Fibroblast of villous mesenchyme (primary cell): ENCODE data around the gene DNAJB12. TPM values are rescaled to one million over a fixed set of nuclear protein-coding genes. Genes with fewer than 3 reads are reported as not detected.

Experiments
- DNase-seq: peaks from one replicate; pipeline ENCODE4 v3.0.0-alpha.2; 2010; ENCODE audit warnings: low read depth
- H3K4me3 ChIP-seq: 2 replicates; pipeline ENCODE4 v1.5.1; 2011; ENCODE audit warnings: low read depth, mild to moderate bottlenecking, low read length
- CTCF ChIP-seq: IDR thresholded peaks from 2 replicates; pipeline ENCODE4 v1.5.1; 2012; ENCODE audit warnings: low read depth, mild to moderate bottlenecking, low read length; ENCODE audit not compliant: insufficient read depth
- total RNA-seq: library from RNA; depleted of rRNA; stranded (reverse); fragments of >200 nt; gene quantifications from 2 replicates; pipeline ENCODE4 v1.2.3, GENCODE V29; 2012

Gene DNAJB12
- total RNA-seq, 1 donor, result 32.8 TPM

GRCh38 chr10:72344932-72345331 lies 9.8 kb downstream of the DNAJB12 start:
- no peak for TF ChIP-seq CTCF
- DNase-seq, result no peak
- H3K4me3 ChIP-seq, result no peak overlapping the region

- DNase-seq, result no peak
- no peak overlapping the region for H3K4me3 ChIP-seq
- TF ChIP-seq CTCF, result no peak
Measured at GRCh38 chr10:72342911-72343310, 11.8 kb downstream of the DNAJB12 start.

GRCh38 chr10:72340510-72341261 lies 14.0 kb downstream of the DNAJB12 start:
- no peak overlapping the region for H3K4me3 ChIP-seq
- peak; percentile 47 for DNase-seq
- peak; percentile 98 for TF ChIP-seq CTCF

- no peak overlapping the region for H3K4me3 ChIP-seq
- DNase-seq, result no peak
- no peak for TF ChIP-seq CTCF
Measured at GRCh38 chr10:72338180-72338579, 16.5 kb downstream of the DNAJB12 start.

GRCh38 chr10:72337722-72338121 lies 17.0 kb downstream of the DNAJB12 start:
- no peak overlapping the region for H3K4me3 ChIP-seq
- TF ChIP-seq CTCF, result no peak
- DNase-seq, result no peak

GRCh38 chr10:72337039-72337629 lies 17.6 kb downstream of the DNAJB12 start:
- no peak overlapping the region for H3K4me3 ChIP-seq
- peak; percentile 97 for TF ChIP-seq CTCF
- peak; percentile 76 for DNase-seq
